Aorta (tissue), 5 donors: ENCODE results near the gene RNF223. TPM values are rescaled to one million over a fixed set of nuclear protein-coding genes. Genes with fewer than 3 reads are reported as not detected.

Source experiments
- ATAC-seq: fragments of 200-7000 bp; cut with Tn5 transposase; one replicate; pipeline ENCODE4 v1.9.1; 2022; ENCODE audit warnings: moderate library complexity; ENCODE audit not compliant: low FRiP score
- DNase-seq, 2 donors: peaks; one replicate each; pipeline ENCODE4 v3.0.0-alpha.2; 2020
- H3K27ac ChIP-seq, 2 donors: one replicate each; pipeline ENCODE4 v1.5.1; 2013; ENCODE audit warnings: low read length in 2 of 2, mild to moderate bottlenecking in 2 of 2, moderate library complexity in 2 of 2, control low read depth in 1 of 2, inconsistent platforms in 1 of 2, low read depth in 1 of 2
- H3K27me3 ChIP-seq, 2 donors: one replicate each; pipeline ENCODE4 v1.6.1; 2013; ENCODE audit warnings: control low read depth in 1 of 2, low read length in 1 of 2, mild to moderate bottlenecking in 1 of 2, moderate library complexity in 1 of 2; ENCODE audit not compliant: insufficient read depth in 2 of 2, control insufficient read depth in 1 of 2
- H3K36me3 ChIP-seq, 2 donors: one replicate each; pipeline ENCODE4 v1.6.1; 2013; ENCODE audit warnings: control low read depth in 1 of 2, low read length in 1 of 2, mild to moderate bottlenecking in 1 of 2; ENCODE audit not compliant: insufficient read depth in 2 of 2, control insufficient read depth in 1 of 2
- H3K4me1 ChIP-seq, 2 donors: one replicate each; pipeline ENCODE4 v1.6.1; 2013; ENCODE audit warnings: low read length in 2 of 2, control low read depth in 1 of 2, mild to moderate bottlenecking in 1 of 2, moderate library complexity in 1 of 2; ENCODE audit not compliant: insufficient read depth in 2 of 2, control insufficient read depth in 1 of 2
- H3K4me3 ChIP-seq, 2 donors: one replicate each; pipeline ENCODE4 v1.5.1; 2013; ENCODE audit warnings: low read length in 2 of 2, control low read depth in 1 of 2, mild to moderate bottlenecking in 1 of 2
- H3K9me3 ChIP-seq: one replicate; pipeline ENCODE4 v1.6.1; 2013; ENCODE audit warnings: mild to moderate bottlenecking, low read length; ENCODE audit not compliant: control insufficient read depth
- WGBS, 2 donors: extraction: QIAGEN DNeasy Blood & Tissue Kit; methylation state at CpG; one replicate each; pipeline ENCODE4 v1.1.7; 2013; 5-methylcytosine and 5-hydroxymethylcytosine counted together
- intact Hi-C, 2 donors: fragments of 100-400 bp; cut with DNase I; formaldehyde crosslinking; loops; one replicate each; pipeline versions ENCODE4 v1.14.2 to v1.15.0; 2022
- polyA plus RNA-seq, 2 donors: library from polyadenylated mRNA; stranded (reverse); fragments of 200-250 nt; gene quantifications; one replicate each; pipeline ENCODE4 v1.2.3, GENCODE V29; 2013
- total RNA-seq, 2 donors: library from RNA; stranded (reverse); fragmentation: NEBNext Ultra II Directional; extraction: Animal tissue kit (Norgen Biotek cat#: 25700); gene quantifications; one replicate each; pipeline ENCODE4 v1.2.1, GENCODE V29; 2021
- donor health status: healthy with polysubstance abuse.
- donor health status: Bipolar disorder and iron deficiency.
- donor health status: DM: no; HTN: no; CAD: no.
- donor health status: DM: no; HTN: no; CAD: no.
- donor health status: DM: yes; HTN: yes; CAD: no.

The RNF223 gene
- total and polyA plus RNA-seq, 4 donors: not detected

DNA sequence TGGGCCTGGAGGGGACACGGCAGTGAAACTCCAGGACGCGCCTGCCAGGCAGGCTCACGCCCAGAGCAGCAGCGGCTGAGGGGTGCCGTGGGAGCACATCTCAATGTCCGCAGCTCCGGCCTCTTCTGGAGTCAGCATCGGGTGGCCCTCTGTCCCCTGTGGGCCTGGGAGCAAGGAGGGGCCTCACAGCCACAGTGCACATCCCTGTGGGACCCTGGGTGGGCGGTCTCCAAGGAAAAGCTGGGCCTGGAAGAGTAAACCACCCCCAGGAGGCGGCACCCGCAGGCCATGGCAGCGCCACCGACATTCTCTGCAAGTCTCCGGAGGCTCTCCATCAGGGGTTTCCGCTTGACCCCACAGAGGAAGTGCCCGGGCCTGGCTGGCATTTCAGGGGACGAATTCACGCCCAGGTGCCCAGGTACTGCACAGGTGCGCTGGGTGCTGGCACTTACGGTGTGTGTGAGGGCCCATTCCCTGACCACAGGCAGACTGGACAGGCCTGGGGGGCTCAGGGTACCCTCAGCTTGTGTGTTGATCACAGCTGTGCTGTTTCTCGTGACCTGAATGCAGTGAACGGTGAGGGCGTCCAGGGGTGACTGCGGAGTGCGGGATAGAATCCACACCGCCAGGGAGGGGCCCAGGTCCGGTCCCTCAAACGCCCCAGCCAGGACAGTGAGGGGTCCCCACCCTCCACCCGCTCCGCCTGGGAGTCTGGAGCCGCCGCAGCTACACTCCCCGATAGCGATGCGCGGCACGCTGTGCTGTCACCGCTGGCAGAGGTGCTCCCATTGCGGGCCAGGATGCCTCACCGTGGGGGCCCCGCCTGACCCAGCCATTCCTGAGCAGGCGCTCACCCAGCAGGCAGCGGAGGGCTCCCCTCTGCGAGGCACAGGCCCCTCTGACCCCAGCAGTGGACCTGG, 16.6 kb upstream of the RNF223 start:
- intact Hi-C loops: no loop called here
- H3K4me1 ChIP-seq: no peaks in the 10 kb centered on the region
- DNase-seq (peak in 1 of 2 donors; percentile 74), ATAC-seq (no peak)
- H3K27me3 ChIP-seq: no peaks in the 10 kb centered on the region
- 96 to 97% methylated on average over 45 of the region's 45 CpGs for WGBS, 2 donors
- H3K27ac ChIP-seq: no peak overlapping the region
- H3K9me3 ChIP-seq: no peaks in the 10 kb centered on the region
- H3K4me3 ChIP-seq: no peak overlapping the region
- H3K36me3 ChIP-seq: no peaks in the 10 kb centered on the region

DNA sequence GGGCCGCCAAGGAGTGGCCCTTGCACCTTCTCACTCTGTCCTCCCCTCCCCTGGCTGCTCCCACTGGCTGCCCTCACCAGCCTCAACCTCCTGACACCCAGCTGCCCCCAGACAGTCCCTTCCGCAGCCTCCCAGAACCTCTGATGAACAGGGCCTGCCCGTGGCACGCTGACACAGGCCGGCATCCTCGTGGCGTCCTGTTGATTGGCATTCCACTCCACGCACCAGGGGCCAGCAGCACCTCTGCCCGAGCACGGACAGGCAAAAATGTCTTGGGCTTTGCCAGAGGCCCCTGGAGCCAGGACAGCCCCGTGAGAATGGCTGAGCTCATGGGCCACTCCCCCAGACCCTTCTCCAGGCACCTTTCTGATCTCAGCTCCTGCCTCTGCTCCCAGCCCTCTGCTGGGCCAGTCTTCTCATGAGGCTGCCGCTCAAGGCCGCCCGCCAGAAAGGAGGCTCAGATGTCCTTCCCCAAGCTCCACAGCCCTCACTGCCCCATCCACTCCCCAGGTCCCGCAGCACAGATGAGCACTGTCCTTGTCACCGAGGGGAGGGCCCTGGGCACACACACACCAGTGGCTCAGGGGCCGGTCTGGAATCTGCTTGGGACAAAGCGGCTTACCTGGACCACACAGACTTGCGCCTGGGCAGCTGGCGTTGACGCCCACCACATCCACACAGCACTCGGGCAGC, 15.8 kb upstream of the RNF223 start:
- H3K36me3 ChIP-seq: no peaks in the 10 kb centered on the region
- no peak overlapping the region for H3K4me3 ChIP-seq
- H3K27me3 ChIP-seq: no peaks in the 10 kb centered on the region
- intact Hi-C loops: no loop called here
- no peak for ATAC-seq
- no peaks in the 10 kb centered on the region for H3K4me1 ChIP-seq
- no peak overlapping the region for H3K27ac ChIP-seq
- peak; percentile 40 to 73 for DNase-seq
- WGBS, 2 donors: 94 to 95% methylated on average over 22 of the region's 22 CpGs
- no peaks in the 10 kb centered on the region for H3K9me3 ChIP-seq

GRCh38 chr1:1088801-1089680, 14.9 kb upstream of the RNF223 start:
- Histone ChIP-seq H3K4me3 (no peak overlapping the region), H3K27ac (no peak overlapping the region), H3K9me3 (no peaks in the 10 kb centered on the region), H3K27me3 (no peaks in the 10 kb centered on the region), H3K36me3 (no peaks in the 10 kb centered on the region), H3K4me1 (no peaks in the 10 kb centered on the region)
- WGBS, 2 donors: 93 to 94% methylated on average over 46 of the region's 46 CpGs
- intact Hi-C loops: no loop called here
- DNase-seq: peak in 1 of 2 donors; percentile 77
- ATAC-seq: no peak

DNA sequence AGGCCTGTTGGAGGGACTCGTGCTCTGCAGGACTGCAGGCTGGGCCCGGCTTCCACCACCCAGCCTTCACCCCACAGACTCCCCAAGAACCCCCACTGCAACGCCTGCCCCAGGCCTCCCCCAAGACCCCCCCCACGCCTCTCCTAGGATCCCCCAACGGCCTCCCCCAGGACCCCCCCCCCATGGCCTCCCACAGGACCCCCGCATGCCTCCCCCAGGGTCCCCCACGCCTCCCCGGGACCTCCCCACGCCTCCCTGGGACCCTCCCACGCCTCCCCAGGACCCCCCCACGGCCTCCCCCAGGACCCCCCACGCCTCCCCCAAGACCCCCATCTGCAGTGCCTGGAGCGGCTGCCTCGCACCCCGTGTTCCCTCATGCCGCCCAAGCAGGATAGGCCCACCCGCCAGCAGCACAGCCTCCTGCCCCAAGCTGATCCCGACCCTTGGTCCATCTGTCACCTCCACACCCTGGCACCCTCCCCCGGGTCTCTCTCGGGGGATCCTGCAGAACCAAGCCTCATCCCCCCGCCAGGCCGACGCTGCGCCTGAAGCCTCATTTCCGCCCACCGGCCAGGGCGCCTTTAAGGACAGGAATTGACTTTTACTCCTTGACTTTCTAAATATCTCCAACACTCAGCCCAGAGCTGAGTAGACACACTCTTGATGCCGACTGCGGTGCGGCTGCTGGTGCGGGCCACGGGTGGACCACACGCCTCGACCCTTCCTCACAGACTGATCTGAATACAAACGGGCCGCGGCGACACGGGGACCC, 14.1 kb upstream of the RNF223 start:
- ATAC-seq (no peak), DNase-seq (peak; percentile 45 to 71)
- WGBS, 2 donors: 91 to 94% methylated on average over 35 to 39 of the region's 39 CpGs
- intact Hi-C loops: no loop called here
- H3K9me3 ChIP-seq: no peaks in the 10 kb centered on the region
- H3K4me1 ChIP-seq: no peaks in the 10 kb centered on the region
- no peaks in the 10 kb centered on the region for H3K27me3 ChIP-seq
- no peaks in the 10 kb centered on the region for H3K36me3 ChIP-seq
- H3K4me3 ChIP-seq: no peak overlapping the region
- no peak overlapping the region for H3K27ac ChIP-seq

- H3K27me3 ChIP-seq: no peaks in the 10 kb centered on the region
- H3K4me1 ChIP-seq: no peaks in the 10 kb centered on the region
- H3K36me3 ChIP-seq: no peaks in the 10 kb centered on the region
- H3K9me3 ChIP-seq: no peaks in the 10 kb centered on the region
- ATAC-seq: no peak
- no peak overlapping the region for H3K4me3 ChIP-seq
- no peak for DNase-seq
- H3K27ac ChIP-seq: no peak overlapping the region
- intact Hi-C loops: no loop called here
- 73 to 79% methylated on average over 36 to 38 of the region's 38 CpGs for WGBS, 2 donors
These were observed 13.4 kb upstream of the RNF223 start for GRCh38 chr1:1087351-1088028.

DNA sequence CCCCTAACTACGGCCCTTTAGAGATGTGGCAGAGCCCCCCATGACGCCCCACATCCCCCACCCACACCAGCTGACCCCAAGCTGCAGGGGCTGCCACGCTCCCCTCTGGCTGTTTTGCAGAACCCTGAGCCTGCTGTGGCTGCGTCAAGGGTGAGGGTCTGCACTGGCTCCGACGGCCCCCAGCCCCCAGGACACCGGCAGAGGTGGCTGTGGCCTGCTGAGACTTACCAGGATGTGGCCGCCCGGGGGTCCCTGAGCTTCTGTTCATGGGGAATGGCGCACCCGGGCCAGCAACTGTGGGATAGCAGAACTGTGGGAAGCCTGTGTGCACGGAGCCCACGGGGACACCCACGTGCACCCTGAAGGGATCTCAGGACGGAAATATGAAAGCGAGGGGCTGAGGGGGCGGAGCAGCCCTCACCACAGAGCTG, 12.8 kb upstream of the RNF223 start:
- H3K4me1 ChIP-seq: no peaks in the 10 kb centered on the region
- ATAC-seq: no peak
- no peaks in the 10 kb centered on the region for H3K9me3 ChIP-seq
- WGBS, 2 donors: 86 to 90% methylated on average over 17 of the region's 17 CpGs
- no peaks in the 10 kb centered on the region for H3K36me3 ChIP-seq
- no peak for DNase-seq
- intact Hi-C loops: no loop called here
- H3K27me3 ChIP-seq: no peaks in the 10 kb centered on the region
- H3K4me3 ChIP-seq: no peak overlapping the region
- no peak overlapping the region for H3K27ac ChIP-seq

DNA sequence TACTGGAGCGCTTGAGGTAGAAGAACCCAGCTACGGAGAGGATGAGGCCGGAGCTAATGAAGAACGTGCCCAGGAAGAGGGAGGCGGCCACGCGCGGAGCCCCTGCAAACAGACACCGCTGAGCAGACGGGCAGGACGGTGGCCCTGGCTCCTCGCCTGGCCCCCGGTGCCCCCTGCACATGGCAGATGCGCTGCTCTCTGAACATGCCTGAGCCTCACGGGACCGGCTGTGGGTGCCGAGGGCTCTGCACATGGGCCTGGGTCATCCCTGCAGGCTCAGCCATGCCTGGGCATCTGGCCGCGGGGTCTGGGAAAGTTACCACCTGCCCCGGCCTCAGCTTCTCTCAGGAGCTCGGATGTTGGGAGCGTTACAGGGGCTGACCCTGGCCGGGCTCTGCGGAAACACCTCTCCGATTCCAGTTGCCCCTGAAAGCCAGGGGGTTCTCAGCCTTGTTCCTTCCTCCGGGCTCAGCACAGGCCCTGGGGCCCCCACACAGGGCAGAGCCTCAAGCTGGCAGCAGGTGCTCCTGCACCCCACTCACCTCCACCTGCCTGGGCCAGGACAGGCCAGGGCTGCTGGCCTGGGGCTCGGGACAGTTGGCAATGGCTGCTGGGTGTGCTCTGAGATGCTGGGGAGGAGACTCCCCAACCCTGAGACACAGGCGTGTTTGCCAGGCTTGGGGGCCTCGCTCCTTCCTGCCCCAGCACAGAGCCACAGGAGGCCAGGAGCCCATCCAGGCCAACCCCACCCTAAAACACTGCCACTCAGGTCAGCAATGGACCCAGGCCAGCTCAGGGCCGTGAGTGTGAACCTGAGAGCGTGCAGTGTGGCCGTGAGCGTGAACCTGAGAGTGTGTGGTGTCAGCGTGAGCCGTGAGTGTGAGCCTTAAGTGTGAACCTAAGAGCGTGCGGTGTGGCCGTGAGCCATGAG, 12.1 kb upstream of the RNF223 start:
- no peak overlapping the region for H3K4me3 ChIP-seq
- H3K36me3 ChIP-seq: no peaks in the 10 kb centered on the region
- no peaks in the 10 kb centered on the region for H3K9me3 ChIP-seq
- no peak overlapping the region for H3K27ac ChIP-seq
- no peaks in the 10 kb centered on the region for H3K27me3 ChIP-seq
- ATAC-seq (no peak), DNase-seq (peak in 1 of 2 donors; percentile 72)
- no peaks in the 10 kb centered on the region for H3K4me1 ChIP-seq
- intact Hi-C loops: no loop called here
- 95% methylated on average over 38 of the region's 38 CpGs for WGBS, 2 donors
